Daoy (cell line): ENCODE measurements around the gene SLC7A6. TPM values are rescaled to one million over a fixed set of nuclear protein-coding genes. Genes with fewer than 3 reads are reported as not detected.

Source experiments
- DNase-seq: peaks from one replicate; pipeline ENCODE4 v3.0.0-alpha.2; 2015; ENCODE audit warnings: low read depth
- total RNA-seq: library from RNA; depleted of rRNA; stranded (reverse); fragments of >200 nt; shearing (Covaris generic); gene quantifications from 2 replicates; pipeline ENCODE4 v1.2.3, GENCODE V29; 2014

SLC7A6 gene
- total RNA-seq, 1 experiment from 2014 or later, result 18.3 TPM

DNA sequence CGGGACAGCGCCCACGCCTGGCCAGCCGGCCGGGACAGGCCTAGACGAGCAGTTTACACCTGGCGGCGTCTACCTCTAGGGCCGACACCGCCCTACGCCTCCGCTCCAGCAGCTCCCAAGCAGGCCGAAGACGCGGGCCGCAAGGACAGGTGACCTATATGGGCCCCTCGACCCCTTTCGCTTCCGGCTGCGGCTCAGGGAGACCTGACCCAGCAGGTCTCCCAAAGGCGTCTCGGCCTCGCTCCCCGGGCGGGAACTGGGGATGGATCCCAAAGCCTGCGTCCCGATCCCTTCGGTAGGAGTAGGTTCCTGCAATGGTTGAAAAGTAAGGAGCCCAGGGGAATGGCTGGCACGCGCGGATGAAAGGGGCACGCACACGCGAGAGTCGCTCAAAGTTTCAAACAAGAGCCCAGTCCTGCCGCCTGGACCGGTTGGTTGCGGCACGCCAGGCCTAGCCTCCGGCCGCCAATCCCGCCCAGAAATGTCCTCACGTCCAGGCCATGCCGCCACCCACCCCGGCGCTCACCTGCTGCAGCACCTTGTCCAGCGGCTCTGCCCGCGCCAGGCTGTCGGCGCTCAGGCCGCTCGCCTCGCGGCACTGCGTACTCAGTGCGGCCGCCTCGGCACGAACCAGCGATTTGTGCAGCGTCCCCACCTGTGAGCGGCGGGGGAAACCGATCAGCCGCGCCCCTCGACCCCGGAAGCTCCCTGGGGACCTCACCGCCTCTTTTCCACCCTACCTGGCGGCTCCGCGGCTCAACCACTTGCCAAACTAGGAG, 29.0 kb upstream of the SLC7A6 start:
- no peak for DNase-seq

DNA sequence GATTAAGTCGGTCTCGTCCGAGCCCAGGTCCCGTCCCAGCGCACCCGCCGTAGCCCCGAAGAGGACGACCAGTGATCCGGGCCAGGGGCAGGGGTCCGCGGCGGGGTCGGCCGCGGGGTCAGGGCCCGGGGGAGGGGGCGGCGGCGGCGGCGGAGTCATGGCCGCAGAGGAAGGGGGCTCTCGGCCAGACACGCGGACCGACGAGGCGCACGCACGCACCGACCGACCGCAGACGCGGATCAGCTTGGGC, 28.5 kb upstream of the SLC7A6 start, which contains the start of gene ESRP2:
Gene ESRP2 (minus strand): TSS at position 241 of the 250 bp plus-strand sequence. CDS start 82 bp downstream, at position 159.
- DNase-seq, result no peak

DNA sequence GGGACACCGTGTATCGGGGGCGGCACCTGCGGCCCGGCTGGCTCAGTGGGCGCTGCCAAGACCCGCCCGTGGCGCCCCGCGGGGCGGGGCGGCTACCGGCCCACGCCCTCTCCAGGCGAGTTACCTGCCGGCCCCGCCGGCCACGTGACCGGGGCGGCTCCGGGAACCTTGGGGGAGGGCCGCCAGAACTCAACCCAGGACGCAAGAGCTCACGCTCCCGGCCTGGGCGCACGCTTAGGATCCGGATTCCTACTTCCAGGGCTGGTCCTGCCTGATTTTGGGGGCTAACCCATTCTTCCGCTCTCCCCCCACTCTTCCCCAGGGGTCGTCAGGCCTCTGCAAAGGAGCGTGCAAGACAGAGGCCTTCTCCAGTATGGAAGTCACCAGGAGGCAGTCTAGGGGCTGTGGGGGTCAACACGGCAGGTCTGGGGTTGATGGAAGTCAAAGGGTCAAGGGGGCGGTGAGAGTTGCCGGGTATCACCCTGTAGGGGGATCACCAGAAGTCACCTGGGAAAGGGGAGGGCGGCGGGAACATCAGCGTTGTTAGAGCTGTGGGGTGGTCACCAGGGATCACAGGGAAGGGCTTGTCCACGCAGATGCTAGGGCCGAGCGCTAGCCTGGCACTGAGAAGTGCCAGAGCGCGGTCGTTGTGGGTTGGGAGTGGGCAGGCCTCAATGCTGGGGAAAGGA, 28.0 kb upstream of the SLC7A6 start:
- no peak for DNase-seq

DNA sequence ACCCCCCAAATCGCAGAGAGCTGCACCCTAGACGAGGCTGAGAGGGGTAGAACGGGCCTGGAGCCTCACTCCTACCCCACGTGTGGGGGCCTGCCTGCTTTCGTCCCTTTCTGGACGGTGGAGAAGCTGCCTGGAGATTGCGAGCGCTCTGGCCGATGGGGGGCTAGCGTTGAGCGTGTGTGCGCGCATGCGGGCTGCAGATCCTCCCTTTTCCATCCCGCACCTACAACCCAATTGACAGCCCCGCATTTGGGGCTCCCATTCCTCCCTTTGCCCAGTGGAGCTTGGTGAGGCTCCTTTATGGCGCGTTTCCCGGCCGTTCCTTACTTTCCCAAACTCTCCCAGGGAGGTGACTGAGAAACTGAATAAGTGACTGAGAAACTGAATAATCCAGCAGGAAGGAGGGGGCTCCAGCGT, 27.5 kb upstream of the SLC7A6 start:
- no peak for DNase-seq

DNA sequence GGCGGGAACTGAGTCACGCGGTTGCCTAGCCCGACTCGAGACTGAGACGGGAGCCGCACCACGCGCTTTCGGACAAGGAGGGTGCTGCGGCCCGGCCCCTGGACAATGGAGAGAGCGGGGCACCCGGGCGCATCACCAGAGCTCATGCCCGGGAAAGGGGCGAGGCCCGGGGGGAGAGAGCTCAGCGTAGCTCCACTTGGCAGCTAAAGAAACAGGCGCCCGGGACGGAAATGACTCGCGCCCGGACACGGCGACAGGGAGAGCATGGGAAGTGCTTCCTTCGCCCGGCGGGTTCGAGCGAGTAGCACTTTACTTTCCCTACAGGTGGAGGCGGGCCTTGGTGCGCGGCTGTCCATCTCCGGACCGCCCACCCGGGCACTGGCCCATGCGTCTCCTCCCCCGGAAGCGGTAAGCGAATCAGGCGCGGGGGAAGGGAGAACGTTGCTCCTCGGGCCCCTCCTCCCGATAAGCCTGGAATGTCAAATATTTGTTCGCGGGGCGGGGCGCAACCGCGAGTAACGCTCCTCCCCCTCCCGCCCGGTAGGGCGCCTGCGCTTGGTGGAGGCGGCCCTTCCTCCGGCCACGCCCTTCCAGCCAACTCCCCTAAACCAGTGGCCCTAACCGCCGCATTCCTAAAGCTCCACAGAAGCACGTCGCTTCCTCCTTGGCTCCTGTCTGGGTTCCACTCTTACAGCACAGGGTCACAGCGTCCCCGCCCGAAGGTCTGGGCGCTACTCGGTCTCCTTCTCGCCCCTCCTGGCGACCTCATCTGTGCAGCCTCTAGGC, 26.9 kb upstream of the SLC7A6 start:
- peak; percentile 98 for DNase-seq

DNA sequence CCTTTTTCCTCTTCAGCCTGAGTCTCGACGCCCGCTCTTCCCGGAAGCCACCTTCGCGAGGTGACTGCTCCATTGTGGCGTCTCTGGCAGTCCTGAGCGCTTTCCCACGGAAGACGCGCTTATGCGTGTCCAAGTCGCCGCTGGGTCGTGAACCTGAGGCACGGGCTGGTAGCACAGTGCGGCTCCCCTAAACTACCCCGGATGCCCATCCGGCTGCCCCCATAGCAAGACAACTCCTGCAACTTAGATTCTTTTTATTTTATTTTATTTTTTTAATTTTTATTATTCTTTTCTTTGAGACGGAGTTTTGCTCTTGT, 26.3 kb upstream of the SLC7A6 start:
- no peak for DNase-seq

DNA sequence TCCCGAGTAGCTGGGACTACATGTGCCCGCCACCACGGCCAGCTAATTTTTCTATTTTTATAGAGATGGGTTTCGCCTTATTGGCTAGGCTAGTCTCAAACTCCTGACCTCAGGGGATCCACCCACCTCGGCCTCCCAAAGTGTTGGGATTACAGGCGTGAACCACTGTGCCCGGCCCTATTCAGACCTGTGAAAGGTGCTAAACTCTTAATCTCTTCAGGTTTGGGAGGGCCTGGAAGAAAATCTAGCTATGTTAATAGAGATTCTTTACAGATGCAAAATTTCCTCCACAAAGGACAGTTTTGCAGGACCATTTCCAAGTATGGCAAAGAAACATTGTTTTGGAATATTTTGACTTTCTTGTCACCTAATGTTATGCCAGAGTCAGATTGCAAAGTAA, 22.2 kb upstream of the SLC7A6 start:
- no peak for DNase-seq

DNA sequence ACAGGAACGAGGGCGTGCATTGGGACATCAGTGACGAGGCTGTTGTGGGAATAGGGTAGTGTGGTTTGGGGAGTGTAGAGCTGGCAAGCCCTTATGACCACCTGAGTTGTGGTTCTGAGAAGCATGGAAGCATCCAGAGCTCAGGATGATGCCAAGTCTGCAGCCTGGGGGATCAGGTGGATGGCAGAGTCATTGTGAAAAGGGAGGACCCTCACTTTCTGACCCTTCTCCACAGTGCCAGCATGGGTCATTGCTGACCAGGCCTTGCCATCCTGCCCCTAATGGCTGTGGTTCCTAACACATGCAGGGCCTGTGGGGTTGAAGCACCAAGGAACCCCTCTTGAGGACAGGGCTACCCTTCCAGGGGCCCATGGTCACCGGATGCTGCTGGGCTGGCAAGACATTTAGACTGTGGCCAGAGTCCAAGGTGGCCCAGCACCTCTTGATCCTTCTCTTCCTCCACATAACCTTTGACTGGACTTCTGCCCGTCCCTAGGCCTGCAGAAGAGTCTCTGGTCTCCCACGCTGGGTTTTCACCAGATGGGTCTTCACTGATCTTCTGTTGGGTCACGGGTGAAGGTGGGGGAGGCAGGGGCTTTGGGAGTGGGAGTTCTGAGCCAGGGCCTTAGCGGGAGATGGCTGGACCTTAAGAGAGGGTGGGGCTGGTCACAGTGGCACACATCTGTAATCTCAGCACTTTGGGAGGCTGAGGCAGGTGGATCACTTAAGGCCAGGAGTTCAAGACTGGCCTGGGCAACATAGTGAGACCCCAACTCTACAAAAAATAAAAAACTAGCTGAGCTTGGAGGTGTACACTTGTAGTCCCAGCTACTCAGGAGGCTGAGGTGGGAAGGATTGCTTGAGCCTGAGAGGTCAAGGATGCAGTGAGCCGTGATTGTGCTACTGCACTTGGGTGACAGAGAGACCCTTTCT, 21.1 kb upstream of the SLC7A6 start:
- no peak for DNase-seq

DNA sequence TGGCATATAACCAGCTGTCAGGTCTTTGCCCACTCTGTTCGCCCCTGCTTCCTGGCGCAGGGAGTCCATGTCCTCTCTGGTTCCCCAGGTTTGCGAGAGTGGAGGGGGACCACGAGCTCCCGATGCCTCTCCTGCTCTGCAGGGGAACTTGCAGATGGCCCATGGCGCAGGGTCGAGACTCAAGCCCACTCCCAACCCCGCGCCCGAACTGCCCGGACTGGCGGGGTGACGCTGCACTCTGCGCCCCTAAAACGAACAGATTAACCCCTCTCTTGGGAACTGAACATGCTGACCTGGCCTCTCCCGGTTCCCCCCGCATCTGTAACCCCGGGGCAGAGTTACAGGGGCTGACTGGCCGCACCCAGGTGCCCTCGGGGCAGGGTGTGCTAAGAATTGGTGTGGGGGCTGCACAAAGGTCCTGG, 19.8 kb upstream of the SLC7A6 start:
- no peak for DNase-seq

DNA sequence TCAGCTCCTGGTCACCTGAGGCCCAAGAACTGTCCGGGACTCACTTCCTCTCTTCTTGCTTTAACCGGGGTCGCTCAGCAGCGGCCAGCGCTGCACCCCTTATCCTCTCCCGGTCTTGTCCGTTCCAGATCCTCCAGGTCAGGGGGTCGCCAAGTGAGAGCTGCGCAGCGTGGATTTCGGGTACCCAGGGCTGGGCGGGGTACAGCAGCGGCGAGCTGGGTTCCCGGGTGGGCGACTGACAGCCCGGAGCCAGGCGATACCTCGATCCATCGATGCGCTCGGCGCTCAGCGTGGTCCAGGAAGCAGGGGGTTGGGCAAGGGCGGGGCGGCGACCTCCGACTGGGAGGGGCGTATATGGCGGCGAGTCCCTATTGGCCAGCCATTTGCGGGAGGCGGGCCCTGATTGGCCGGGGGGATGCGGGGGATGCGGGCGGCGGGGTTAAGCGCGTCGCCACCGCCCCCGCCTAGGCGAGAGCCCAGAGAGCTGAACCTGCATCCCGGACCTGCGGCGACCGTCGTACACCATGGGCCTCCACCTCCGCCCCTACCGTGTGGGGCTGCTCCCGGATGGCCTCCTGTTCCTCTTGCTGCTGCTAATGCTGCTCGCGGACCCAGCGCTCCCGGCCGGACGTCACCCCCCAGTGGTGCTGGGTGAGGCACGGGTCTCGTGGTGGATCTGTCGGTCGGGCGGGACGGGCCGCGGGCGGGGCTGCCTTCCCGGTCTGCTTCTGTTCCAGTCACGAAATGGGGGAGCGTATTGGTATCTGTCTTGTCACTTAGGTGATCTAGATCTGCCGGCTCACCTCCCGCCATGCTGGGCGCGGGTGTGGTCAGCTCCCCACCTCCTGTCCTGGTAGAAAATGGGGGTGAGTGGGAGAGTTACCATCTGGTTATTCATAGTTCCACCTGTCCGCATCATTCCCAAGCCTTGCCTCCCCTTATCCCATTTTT, 19.1 kb upstream of the SLC7A6 start, which contains the start of gene PLA2G15:
Gene PLA2G15 (plus strand): TSS at position 471 of the 951 bp plus-strand sequence. CDS start 54 bp downstream, at position 525.
- peak; percentile 93 for DNase-seq

DNA sequence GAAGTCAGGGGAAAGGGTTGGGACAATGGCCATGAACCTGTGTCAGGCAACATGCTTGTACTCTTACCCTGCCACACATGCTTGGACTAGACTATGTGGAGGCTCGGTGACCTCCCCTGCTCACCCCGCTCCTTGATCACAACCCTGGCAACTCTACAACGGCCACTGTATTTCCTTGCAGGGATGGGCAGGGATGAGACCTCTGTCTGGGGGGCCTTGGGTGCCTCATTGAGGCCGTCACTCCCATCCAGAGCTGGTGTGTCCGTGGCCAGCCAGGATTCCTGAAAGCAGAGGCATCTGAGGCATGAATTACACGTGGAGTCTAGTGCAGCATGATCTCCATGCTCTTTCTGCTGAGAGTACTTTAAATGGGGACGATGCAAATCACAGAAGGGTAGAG, 18.2 kb upstream of the SLC7A6 start:
- no peak for DNase-seq

DNA sequence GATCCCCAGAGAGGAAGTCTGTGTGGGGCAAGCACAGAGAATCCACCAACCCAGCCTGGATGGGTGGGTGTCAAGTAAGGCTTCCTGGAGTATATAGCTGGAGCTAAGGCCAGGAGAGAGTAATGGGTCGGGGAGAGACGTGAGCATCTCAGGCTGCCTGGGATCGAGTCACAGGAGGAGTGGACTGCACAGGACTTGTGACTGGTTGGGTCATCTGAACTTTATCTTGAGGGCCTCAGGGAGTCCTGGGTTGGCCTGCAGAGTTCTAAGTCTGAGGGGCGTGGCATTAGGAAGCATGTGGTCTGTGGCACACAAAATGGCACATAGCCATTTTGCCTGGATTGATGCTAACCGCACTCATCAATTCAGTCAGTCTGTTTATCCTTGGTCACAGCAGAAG, 17.7 kb upstream of the SLC7A6 start:
- no peak for DNase-seq

DNA sequence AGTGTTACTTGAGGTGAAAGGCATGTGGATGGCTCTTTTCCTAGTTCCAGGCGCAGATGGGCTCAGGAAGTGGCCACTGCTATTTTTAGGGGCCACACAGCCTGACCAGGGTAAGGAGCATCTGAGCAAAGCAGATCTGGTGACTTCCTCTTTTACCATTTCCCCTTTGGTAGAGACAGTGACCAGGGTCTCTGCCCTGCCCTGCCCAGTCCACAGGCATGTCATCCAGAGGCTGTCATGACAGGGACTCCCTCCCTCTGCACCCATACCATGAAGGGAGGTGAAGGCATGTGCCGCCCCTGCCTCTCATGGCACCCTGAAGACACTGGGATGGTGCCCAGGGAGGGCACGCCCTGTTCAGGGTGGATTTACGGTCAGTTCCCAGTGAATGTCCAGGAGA, 16.9 kb upstream of the SLC7A6 start:
- no peak for DNase-seq

DNA sequence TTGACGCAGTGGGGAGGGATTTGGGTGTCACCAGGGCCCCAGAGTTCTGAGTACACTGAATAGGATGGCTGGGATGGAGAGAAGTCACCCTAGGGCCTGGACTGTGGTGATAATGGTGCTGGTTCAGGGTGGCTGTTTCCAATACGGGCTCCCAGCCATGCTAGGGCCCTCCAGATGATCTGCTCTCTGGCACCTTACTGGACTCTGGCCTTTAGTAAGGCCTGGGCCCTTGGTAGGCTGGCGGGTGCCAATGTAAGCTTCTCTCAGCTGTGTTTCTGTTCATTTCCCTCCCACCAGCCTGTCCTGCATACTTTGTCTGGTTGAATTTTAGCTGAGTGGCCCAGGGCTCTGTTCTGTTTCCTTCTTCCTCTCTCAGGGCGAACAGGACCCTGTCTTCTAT, 16.4 kb upstream of the SLC7A6 start:
- no peak for DNase-seq

DNA sequence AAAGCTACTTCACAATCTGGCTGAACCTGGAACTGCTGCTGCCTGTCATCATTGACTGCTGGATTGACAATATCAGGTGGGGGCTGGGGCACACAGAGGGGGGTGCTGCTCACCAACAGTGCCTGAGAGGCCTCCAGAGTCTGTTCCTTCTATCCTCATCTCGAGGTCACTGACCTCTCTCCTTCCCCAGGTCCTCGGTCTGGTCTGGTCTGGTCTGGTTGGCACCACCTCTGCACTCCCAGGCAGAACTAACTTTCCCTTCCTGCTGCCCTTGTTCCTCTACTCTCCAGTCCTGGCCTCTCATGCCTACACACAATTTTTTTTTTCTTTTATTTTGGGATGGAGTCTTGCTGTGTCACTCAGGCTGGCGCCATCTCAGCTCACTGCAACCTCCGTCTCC, 15.0 kb upstream of the SLC7A6 start:
- no peak for DNase-seq

DNA sequence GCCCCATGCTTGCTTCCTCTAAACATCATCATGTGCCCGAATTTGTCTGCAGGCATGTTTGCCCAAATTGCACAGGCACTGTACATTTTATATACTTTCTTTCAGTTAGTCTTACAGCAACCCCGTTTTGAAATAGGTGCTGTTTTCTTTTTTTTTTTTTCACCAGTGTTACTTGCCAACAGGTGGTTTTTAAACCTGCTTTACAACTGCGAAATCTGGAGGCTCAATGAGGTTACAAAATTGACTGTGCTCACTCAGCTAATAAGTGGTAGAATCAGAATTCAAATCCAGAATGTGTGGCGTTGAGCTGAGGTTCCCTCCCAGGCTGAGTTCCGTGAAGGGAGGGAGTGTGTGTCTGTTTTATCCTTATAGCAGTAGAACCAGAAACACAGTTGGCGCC, 13.4 kb upstream of the SLC7A6 start:
- no peak for DNase-seq

DNA sequence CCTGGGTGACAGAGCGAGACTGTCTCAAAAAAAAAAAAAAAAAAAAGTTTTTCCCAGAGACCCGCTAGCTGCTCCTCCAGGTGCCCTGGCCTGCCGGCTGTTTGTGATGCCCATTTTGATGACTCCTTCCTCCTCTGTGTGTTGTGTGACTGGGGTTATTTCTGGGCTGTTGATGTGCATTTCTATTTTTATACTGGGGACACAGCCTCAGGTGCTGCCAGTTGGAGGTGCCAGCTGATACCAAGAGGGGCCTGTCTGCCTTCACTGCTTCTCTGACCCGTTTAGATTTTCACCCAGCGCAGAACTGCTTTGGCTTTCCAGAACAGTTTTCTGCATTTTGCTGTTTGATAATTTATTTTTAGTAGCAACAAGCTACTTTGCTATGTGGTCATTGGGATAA, 12.5 kb upstream of the SLC7A6 start:
- no peak for DNase-seq

DNA sequence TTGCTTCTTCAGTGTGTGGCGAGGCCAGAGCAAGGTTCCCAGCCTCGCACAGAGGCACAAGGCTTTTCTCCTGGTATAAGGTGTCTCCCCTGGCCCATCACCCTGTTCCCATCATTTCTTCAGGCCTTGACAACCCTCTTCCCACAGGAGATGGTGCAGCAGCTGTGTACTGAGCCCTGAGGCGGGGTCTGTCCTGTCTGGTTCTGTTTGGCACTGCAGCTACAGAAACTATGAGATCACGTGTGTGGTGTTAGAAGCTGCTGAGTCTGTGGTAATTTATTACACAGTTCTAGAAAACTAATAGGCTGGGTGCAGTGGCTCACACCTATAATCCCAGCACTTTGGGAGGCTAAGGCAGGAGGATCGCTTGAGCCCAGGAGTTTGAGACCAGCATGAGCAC, 11.9 kb upstream of the SLC7A6 start:
- no peak for DNase-seq

DNA sequence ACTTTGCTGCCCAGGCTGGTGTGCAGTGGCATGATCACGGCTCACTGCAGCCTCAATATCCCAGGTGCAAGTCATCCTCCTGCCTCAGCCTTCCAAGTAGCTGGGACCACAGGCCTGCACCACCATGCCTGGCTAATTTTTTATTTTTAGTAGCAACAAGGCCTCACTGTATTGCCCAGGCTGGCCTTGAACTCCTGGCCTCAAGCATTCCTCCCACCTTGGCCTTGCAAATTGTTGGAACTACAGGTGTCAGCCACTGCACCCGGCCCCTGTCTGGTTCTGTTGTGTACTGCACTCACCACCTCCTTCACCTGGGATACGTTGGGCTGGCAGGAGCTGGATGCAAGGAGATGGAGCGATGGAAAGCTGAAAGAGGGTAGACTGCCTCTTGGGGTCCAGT, 10.6 kb upstream of the SLC7A6 start:
- DNase-seq, result no peak

DNA sequence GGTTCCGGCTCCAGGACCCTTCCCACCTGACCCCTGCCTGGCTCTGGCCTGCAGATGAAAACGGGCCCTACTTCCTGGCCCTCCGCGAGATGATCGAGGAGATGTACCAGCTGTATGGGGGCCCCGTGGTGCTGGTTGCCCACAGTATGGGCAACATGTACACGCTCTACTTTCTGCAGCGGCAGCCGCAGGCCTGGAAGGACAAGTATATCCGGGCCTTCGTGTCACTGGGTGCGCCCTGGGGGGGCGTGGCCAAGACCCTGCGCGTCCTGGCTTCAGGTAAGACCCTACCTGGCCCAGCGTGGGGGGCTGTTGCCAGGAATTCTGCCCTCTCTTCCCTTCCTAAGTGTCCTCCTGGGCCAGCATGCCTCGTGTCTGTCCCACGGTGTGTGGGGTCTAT, 8.6 kb upstream of the SLC7A6 start:
- DNase-seq, result no peak
